ENCODE measurements around the gene TMEM18. TPM values are rescaled to one million over a fixed set of nuclear protein-coding genes. Genes with fewer than 3 reads are reported as not detected.
A peak's percentile ranks its signal among the peaks of the same experiment; 100 is the strongest.

Gene TMEM18
- total and polyA plus RNA-seq, 2 of the 13 experiments (the other 11 are each of a cell fraction or from before 2014, with no cell fraction given), result 45.9 to 49.4 TPM

GRCh38 chr2:675982-676646, 1.1 kb downstream of the TMEM18 start (continued):
- TF ChIP-seq ZBTB1 (CRISPR knock-in tag; IDR thresholded peaks at IDR 0.05; ENCODE audit: borderline replicate concordance) (no peak), ZNF646 (CRISPR knock-in tag; IDR thresholded peaks at IDR 0.05) (no peak), ONECUT2 (CRISPR knock-in tag; IDR thresholded peaks at IDR 0.05) (no peak), SMARCC2 (IDR thresholded peaks at IDR 0.05) (no peak), KLF6 (CRISPR knock-in tag; IDR thresholded peaks at IDR 0.05) (no peak), CBX5 (CRISPR knock-in tag; IDR thresholded peaks at IDR 0.05; ENCODE audit: borderline replicate concordance) (0 out of 2 replicates have a peak, but pooled peaks have one; percentile 34), NR0B2 (CRISPR knock-in tag; IDR thresholded peaks at IDR 0.05) (no peak), ZNF407 (CRISPR knock-in tag; IDR thresholded peaks at IDR 0.05; ENCODE audit: not compliant biosample characterization) (peak; percentile 6), BATF2 (CRISPR knock-in tag; IDR thresholded peaks at IDR 0.05) (no peak), ZNF18 (CRISPR knock-in tag; IDR thresholded peaks at IDR 0.05; ENCODE audit: insufficient replicate concordance) (no peak)

Data from HepG2 (cell line).